H7 (cell line): ENCODE data around the gene LINC00632. TPM values are rescaled to one million over a fixed set of nuclear protein-coding genes. Genes with fewer than 3 reads are reported as not detected.

Experiments
- DNase-seq: peaks from one replicate; pipeline ENCODE4 v3.0.0; 2012
- H3K27me3 ChIP-seq: 2 replicates; pipeline ENCODE4 v1.6.0; 2011; ENCODE audit warnings: mild to moderate bottlenecking, low read length; ENCODE audit not compliant: control insufficient read depth, insufficient read depth
- H3K36me3 ChIP-seq: replicated peaks from 2 replicates; pipeline ENCODE4 v1.5.1; 2011; ENCODE audit warnings: low read length; ENCODE audit not compliant: control insufficient read depth, insufficient read depth
- H3K4me3 ChIP-seq: 2 replicates; pipeline ENCODE4 v1.5.1; 2011; ENCODE audit warnings: low read depth, mild to moderate bottlenecking, control low read depth, low read length, moderate library complexity; ENCODE audit not compliant: insufficient read depth
- total RNA-seq: library from RNA; depleted of rRNA; stranded (reverse); fragments of >200 nt; shearing (Covaris generic); gene quantifications from 2 replicates; pipeline ENCODE4 v1.2.3, GENCODE V29; 2014

LINC00632 gene
- total RNA-seq, 1 experiment from 2014 or later, result 11.5 TPM

DNA sequence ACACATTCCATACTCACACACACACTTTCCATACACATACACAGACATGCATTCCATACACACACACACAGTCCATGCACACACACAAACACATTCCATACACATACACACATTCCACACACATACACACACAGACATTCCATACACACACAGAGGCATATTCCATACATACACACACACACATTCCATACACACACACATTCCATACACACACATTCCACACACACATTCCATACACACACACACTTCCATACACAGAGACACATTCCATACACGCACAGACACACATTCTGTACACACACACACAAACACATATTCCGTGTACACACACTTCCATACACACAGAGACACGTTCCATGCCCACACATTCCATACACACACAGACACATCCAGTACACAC lies 14.8 kb downstream of the LINC00632 start:
- H3K27me3 ChIP-seq, result no peaks in the 10 kb centered on the region
- H3K4me3 ChIP-seq, result no peak overlapping the region
- H3K36me3 ChIP-seq, result no peaks in the 10 kb centered on the region
- no peak for DNase-seq

DNA sequence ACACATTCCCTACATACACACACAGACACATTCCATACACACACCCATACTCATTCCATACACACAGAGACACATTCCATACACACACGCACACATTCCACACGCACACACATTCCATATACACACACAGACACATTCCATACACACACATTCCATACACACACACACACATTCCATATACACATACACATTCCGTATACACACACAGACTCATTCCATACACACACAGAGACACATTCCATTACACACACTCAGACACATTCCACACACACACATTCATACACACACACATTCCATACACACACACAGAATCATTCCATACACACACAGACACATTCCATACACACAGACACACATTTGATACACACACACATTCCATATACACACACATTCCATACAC lies 15.2 kb downstream of the LINC00632 start:
- Histone ChIP-seq H3K27me3 (no peaks in the 10 kb centered on the region), H3K36me3 (no peaks in the 10 kb centered on the region), H3K4me3 (no peak overlapping the region)
- DNase-seq, result no peak

DNA sequence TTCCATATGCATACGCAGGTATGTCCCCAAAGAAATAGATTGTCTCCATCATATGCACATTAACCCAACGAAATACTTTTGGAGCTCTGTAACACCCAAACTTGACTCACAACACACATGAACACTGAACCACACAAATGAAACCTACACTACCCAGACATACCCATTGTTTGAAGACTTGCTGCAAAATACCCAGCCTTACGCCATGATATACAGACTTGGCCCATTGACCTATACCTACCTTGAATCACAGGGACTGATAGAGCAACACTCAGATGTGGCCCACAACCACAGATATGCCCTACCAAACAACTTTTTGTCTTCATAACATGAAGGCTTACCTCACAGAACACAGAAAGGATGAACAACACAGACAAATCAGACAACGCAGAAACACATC lies 15.9 kb downstream of the LINC00632 start:
- no peak for DNase-seq
- Histone ChIP-seq H3K36me3 (no peaks in the 10 kb centered on the region), H3K4me3 (no peak overlapping the region), H3K27me3 (no peaks in the 10 kb centered on the region)

DNA sequence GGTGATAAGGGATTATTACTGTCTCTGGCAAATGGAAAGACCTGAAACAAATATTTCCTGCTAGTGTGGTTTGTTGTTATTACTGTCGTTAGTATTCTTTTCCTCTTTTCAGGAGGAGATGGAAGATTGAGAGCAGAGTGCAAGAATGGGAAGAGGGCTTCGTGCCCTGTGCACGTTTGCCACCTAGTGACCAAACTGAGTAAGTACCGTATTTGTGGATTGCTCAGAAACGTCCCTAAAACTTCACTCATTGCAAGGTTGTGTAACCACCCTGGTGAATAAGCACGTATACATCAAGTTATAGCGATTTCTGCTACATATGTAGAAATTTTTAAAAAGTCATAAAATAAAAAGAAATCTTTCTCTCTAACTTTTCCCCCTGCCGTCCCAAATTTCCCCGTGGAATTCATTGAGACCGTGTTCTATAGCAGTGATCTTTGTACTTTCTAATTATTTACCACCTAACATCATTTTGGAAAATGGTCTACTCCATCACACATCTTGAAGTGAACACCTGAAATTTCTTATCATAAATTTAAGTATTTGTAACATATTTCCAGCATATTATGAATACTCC lies 24.3 kb downstream of the LINC00632 start:
- H3K4me3 ChIP-seq, result no peak overlapping the region
- H3K36me3 ChIP-seq, result no peaks in the 10 kb centered on the region
- DNase-seq, result peak; percentile 34
- no peaks in the 10 kb centered on the region for H3K27me3 ChIP-seq

DNA sequence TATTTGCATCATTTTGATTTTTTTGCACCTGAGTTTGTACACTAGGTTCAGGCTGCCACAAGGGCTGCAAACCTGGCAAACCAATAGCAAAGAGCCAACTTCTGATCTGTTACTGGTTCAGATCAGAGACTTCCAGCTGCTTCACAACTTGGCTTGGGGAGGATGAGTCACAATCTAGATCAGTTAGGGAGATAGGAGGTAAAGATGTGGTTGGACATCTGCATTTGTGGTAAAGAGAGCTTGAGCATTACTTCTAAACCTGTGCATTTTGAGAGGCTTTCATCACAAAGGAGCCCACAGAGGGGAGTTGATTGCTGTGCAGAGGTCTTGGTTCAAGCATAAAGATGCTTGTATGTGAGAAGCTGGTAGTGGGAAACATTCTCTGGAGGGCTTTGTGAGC lies 34.5 kb downstream of the LINC00632 start:
- Histone ChIP-seq H3K27me3 (no peaks in the 10 kb centered on the region), H3K4me3 (no peak overlapping the region), H3K36me3 (no peaks in the 10 kb centered on the region)
- no peak for DNase-seq

DNA sequence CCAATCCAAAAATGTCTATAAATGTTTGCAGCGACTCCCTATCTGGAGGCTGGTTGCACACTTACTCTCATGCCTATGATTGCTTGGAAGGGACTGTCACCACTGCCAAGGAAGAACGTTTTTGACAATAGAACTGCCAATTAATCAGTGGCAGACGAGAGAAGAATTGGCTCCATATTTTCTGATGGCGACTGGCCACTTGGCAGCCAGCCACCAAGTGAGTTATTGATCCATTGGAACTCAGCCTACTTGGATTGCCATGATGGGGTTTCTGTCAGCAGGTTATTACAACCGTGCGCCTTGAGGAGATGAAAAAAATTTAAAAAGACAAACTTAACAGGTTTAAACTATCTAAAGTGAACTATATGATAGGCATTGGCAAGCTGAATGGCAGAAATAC lies 47.4 kb downstream of the LINC00632 start:
- no peak for DNase-seq
- H3K36me3 ChIP-seq, result no peaks in the 10 kb centered on the region
- no peak overlapping the region for H3K4me3 ChIP-seq
- no peaks in the 10 kb centered on the region for H3K27me3 ChIP-seq

DNA sequence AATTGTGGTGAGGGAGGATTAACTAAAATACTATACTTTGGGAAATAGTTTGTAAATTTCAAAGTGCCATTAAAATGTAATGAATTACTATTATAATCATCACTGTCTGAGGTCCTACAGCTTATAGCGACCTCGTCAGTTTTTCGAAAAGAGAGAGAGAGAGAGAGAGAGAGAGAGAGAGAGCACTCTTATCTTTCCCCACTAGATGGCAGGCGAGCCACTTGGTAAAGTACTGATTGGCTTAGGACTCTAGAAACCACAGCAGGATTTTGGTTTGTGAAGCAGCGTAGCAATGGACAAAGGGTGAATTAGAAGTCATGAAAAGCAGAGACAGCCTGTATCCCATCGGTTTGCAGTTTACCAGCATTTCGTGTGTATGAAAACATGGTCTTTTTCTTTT lies 52.5 kb downstream of the LINC00632 start:
- Histone ChIP-seq H3K4me3 (no peak overlapping the region), H3K36me3 (no peaks in the 10 kb centered on the region), H3K27me3 (peaks cover 13% of the 10 kb centered on the region)
- peak; percentile 29 for DNase-seq

DNA sequence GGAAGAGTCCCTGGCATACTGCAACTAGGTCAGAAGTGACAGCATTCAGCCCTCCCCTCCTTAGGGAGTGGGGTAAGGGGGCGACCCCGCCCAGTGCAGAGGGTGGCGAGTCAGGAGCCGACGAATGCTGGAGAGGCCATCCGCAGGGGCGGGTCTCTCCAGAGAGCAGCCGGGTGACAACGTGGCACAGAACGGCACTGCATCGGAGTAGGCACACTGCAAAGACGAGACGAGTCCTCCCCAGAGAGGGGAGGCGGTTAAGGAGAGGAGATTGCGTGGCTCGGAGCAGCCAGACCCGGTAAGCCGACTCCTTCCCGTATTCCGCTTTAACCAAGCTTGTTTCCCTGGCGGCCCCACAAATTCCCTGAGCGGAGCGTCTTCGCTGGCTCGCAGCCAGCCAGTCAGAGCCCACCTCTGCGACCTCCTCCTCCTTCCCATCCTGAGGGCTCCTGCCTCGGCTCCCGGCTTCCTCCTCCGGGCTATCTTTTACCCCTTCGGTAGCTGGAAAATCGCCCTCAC lies 54.9 kb downstream of the LINC00632 start:
- Histone ChIP-seq H3K27me3 (peaks cover 13% of the 10 kb centered on the region), H3K36me3 (no peaks in the 10 kb centered on the region), H3K4me3 (peak overlapping the region; percentile 70)
- DNase-seq, result peak; percentile 68

DNA sequence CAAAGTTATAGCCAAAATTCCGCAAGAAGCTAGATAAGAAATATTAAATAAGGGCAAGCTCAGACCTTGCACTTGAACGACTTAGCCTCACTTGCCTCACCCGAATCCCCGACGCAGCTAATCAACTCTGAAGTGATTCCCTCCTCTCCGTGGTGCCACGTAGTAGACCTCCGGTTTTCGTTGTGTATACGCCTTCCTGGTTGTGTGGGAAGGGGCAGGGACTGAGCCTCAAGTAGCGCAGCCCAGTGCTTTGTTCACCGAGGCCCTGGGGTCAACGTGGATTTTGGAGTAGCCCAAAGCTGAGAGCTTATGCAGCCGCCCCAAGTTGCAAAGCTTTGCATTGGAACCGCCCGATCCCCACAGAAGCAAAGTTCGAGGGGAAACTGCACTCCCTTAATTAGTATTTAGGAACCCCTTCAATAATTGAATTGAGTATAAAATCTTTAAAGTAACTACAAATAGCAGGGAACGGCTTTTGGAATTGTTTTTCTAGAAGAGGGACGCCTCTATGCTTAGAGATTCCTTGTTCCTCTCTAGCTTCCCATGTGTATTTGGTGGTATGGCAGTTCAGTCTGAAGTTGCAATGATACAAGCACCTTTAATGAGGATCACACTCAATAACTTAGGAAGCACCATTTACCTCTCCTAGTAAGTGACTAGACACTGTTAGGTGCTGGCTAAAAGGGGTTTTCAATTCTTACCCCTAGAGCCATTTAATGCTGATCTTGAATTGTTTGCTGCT lies 55.7 kb downstream of the LINC00632 start:
- peaks cover 13% of the 10 kb centered on the region for H3K27me3 ChIP-seq
- H3K4me3 ChIP-seq, result peak overlapping the region; percentile 70
- peak; percentile 8 for DNase-seq
- no peaks in the 10 kb centered on the region for H3K36me3 ChIP-seq

DNA sequence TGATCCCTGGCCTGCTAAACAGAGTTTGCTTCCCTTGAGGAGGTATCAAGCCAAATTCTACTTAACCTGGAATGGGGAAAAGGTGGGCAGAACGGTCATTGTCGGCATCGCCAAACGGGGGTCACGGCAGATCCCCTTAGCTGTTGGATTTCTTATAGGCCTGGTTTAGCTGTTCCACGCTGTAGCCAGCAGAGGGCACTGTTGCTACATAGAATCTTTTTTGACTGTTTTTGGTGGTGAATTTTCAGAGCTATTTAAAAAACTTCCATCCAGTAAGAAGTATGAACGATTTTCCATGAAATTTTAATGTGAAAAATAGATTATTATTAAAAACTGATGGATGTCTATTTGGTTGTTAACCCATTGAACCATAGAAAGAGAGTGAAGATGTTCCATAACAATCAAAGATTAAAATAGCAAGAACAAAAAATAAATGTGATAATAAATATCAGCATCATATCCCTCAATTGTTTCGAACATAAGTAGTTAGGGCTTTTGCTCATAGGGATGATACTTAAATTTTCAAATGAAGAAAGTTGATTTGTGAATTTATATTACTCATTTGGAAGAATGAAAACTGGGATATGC lies 56.6 kb downstream of the LINC00632 start:
- Histone ChIP-seq H3K27me3 (peaks cover 13% of the 10 kb centered on the region), H3K36me3 (no peaks in the 10 kb centered on the region), H3K4me3 (peak overlapping the region; percentile 70)
- DNase-seq, result peak; percentile 28

DNA sequence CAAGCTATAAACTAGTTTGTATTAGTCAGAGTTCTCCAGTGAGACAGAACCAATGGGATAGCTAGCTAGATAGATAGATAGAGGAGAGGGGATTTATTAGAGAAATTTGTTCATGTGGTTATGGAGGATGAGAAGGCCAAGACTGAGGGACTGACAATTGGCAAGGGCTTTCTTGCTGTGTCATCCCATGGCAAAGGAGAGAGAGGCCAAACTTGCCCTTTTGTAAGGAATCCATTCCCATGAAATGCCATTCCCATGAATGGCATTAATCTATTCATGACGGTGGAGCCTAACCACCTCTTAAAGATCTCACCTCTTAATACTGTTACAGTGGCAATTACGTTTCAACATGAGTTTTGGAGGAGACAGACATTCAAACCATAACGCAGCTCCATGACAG lies 58.1 kb downstream of the LINC00632 start:
- no peak for DNase-seq
- Histone ChIP-seq H3K27me3 (peaks cover 13% of the 10 kb centered on the region), H3K36me3 (no peaks in the 10 kb centered on the region), H3K4me3 (no peak overlapping the region)

DNA sequence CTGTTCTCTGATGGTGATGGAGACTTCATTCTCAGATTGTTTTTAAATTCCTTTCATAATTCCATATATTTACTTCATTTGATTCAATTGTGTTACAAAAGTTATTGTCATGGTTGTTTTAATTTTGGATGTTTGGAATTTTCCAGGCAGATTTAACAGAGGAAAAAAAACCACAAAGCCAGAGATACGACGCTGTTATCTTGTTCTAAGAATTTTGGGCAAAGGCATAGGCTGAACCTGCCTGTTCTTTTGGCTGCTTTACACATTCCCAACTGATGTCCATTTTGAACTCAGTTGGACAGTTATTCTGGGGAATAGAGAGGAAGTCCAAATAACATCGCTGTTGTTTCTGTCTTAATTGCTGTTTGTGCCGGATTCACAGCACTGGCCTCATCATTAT lies 65.7 kb downstream of the LINC00632 start:
- DNase-seq, result no peak
- Histone ChIP-seq H3K4me3 (no peak overlapping the region), H3K27me3 (no peaks in the 10 kb centered on the region), H3K36me3 (no peaks in the 10 kb centered on the region)

DNA sequence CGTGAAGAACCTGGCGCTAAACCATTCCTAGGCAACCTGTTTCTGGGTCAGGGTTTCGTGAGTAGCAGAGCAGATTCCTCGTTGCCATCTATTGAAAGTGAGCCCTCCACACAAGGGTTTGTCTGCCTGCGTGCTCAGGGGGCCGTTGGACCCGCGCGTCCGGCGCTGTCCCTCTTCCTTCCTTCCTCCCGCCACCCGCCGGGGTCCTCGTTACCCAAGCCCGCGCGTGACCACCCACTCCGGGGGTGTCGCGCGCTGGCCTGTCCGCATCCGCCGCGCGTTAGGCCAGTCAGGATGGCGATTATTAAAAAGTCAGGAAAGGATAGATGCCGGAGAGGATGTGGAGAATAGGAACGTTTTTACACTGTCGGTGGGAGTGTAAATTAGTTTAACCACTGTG lies 66.8 kb downstream of the LINC00632 start:
- no peak overlapping the region for H3K4me3 ChIP-seq
- H3K27me3 ChIP-seq, result no peaks in the 10 kb centered on the region
- no peaks in the 10 kb centered on the region for H3K36me3 ChIP-seq
- no peak for DNase-seq

DNA sequence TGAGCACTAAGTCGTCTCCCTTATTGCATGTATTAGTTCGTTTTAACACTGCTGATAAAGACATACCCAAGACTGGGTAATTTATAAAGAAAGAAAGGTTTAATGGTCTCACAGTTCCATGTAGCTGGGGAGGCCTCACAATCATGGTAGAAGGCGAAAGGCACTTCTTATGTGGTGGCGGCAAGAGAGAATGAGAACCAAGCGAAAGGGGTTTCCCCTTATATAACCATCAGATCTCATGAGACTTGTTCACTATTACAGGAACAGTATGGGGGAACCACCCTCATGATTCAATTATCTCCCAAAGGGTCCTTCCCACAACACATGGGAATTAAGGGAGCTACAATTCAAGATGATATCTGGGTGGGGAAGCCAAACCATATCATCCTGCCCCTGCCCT lies 85.1 kb downstream of the LINC00632 start:
- H3K36me3 ChIP-seq, result no peaks in the 10 kb centered on the region
- H3K4me3 ChIP-seq, result no peak overlapping the region
- no peaks in the 10 kb centered on the region for H3K27me3 ChIP-seq
- DNase-seq, result no peak

DNA sequence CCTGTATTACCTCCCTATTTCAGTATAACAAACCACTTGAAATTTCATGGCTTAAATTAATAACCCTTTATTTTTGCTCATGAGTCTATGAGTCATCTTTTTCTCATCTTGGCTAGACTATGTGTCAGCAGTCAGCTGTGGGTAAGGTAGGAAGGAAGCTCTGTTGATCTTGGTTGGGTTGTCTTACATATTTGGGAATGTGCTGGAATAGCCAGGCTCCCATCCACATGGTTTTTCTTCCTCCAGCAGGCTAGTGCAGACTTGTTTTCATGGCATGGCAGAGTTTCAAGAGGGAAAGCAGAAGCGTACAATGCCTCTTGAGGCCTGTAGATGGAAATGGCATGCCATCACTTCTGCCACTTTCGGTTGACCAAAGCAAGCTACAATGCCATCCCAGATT lies 89.7 kb downstream of the LINC00632 start:
- Histone ChIP-seq H3K27me3 (no peaks in the 10 kb centered on the region), H3K36me3 (no peaks in the 10 kb centered on the region), H3K4me3 (no peak overlapping the region)
- DNase-seq, result no peak
